ENCODE results near the gene AFF2.

AFF2 gene

DNA sequence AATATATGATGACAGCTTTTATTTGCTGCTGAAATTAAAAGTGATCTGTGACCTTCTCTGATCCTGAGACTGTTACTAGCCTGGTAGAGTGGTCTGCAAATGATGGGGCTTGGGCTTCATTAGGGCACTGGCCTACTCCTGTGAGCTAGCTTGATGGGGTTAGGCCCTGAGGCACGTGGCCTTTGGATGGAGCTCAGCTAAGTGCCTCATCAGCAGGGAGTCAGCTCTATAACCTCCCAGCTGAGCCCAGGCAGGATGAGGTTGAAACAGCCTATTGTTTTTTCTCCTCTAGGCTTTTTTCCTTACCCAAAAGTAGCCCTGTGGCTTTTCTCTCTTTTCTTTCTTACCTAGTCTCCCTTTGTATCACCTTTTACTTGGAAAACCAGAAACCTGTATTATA is 92.2 kb downstream of the AFF2 start:
- no peak for DNase-seq

DNA sequence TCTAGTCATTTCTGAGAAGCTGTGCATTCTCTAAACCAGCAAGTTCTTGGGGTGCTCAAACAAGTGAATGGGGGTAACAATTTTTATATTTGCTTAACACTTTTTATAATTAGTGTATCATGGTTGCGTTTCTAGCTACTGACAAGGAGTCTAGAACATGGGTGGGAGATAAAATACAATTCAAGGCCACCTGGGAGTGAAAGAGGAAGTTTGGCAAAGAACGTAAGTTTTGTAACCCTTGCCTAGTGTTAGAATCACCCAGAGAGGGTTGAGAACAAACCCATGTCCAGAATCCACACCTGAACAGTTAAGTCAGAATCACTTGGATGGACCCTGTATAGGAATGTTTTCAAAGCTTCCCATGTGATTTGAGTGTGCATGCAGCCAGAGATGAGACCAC is 92.7 kb downstream of the AFF2 start:
- DNase-seq = no peak

DNA sequence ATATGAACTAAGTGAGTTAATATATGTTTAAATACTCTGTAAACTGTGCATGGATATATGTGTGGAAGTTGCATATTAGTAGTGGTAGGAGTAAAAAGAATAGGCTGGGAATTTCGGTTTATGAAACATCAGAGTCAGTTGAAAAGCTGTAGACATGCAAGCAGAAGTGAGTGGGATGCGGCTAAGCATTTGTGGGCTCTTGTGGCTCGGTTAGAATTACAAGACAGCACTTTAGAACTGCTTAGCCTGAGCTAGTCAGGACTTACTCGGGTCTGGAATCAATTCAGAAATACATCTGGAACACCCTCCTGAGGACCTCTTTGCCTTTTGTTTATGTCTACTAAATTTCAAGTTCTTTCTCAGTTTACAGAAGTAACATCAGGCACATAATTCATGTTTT is 93.6 kb downstream of the AFF2 start:
- DNase-seq = no peak

DNA sequence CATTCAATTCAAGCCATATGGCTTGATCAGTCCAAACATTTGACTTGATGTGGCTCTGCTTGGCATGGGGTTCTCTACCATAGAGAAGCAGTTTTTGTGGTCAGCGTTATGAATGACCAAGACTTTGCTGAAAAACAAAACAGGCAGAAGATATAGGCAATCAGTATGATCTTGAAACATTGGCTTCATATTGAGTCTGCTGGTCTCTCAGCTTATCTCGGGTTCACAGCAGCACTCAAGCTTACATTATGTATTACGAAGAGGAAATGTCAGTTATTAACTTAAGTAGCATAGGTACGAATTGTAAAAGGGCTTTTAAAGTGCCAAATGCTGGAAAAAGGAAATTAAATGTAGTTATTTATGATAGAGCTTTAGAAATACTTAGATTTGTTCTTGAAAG is 99.0 kb downstream of the AFF2 start:
- no peak for DNase-seq

GRCh38 chrX:148600131-148600530 is 99.7 kb downstream of the AFF2 start:
- no peak for DNase-seq

- DNase-seq = no peak
Observed at GRCh38 chrX:148600581-148600980, 100.2 kb downstream of the AFF2 start.

DNA sequence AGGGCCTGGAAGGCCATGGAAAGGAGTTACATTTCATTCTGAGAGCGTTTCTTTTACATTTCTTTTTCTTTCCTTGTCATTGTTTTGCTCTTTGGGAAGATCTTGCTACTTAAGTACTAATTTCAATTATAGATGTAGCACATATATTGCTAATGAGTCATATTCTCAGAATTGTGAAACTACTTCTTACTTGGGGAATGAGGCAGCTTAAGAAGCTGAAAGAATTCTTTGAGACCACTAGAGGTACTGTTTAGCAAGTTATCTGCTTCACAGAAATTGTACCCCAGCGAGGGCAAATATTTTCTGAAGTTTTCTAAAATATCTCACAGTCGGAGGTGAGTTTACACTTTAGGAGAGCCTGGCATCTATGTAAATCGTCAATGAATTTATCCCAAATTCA is 100.6 kb downstream of the AFF2 start:
- no peak for DNase-seq

- DNase-seq = no peak
Observed at GRCh38 chrX:148609515-148610327, 109.3 kb downstream of the AFF2 start.

DNA sequence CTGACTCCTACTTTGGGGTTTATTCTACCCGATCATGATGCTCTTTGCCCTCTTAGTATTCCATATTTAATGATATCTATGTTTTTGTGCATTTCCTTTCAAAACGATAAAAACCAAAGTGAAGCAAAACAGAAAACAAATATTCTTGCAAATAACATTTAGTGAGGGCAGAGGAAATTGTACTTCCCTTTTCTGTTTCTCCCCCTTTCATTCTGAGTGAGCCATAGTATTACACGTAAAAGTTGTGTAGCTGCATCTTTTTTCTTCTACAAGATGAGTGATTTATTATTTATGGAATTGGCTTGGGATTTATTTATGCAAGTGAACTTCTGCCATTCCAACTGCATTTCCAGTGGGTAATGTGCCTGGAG is 109.9 kb downstream of the AFF2 start:
- no peak for DNase-seq

GRCh38 chrX:148611993-148612392 is 111.6 kb downstream of the AFF2 start:
- no peak for DNase-seq

- DNase-seq = no peak
Observed at GRCh38 chrX:148612431-148612830, 112.0 kb downstream of the AFF2 start.

DNA sequence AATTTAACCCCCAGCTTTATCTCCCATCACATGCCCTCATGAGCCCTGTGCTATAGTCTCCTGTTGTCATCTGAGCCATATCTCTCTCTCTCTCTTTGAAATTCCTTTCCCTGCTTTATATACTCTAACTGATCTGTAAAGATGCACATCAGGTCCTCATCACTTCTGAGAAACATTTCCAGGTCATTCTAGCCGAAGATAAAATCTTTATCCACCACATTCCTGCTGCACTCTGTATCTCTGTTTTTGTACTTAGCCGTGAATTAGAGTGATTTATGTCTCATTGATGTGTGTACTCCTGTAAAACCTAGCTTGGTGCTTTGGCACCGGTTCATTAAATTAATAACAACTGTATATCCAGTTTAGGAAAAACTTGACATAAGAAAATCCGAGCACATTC is 113.2 kb downstream of the AFF2 start:
- DNase-seq = no peak

- DNase-seq = no peak
Observed at GRCh38 chrX:148615491-148615890, 115.1 kb downstream of the AFF2 start.

DNA sequence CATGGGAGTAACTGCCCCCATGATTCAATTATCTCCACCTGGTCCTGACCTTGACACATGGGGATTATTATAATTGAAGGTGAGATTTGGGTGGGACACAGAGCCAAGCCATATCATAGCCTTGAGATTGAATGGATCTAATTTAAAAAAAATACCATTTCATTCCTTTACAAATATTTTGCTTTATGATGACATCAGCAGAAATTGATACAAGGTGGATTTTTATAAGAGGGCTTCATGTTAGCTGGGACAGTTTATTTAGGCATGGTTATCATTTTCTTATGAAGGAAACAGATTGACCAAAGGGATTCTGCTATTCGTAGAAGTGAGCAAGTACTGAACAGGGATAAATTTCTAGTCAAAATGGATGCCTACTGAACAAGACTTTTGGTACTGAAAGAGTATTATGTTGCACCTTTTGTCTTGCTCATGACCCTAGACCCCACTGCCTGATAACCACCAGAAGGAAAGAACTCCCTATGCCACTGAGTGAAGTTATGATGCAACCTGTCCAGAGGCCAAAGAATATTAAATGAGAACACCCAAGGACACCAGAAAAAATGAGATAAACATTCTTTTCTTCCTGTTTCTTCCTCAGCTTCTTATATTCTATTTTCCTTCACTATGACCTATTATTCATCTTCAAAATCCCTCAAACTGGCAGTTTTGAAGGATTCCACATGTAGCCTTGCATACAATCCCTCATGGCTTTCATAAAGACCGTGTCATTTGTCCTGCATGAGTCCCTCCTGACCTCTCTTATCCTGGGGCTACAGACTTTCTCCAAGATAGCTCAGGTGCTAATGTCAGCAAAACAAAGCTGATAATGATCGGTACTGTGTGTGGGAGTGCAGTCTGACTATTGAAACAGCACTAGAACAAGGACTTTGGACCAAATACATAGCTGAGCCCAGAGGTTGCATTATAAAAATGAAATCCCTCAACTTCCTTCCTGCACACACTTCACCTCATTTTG is 118.3 kb downstream of the AFF2 start:
- DNase-seq = no peak

DNA sequence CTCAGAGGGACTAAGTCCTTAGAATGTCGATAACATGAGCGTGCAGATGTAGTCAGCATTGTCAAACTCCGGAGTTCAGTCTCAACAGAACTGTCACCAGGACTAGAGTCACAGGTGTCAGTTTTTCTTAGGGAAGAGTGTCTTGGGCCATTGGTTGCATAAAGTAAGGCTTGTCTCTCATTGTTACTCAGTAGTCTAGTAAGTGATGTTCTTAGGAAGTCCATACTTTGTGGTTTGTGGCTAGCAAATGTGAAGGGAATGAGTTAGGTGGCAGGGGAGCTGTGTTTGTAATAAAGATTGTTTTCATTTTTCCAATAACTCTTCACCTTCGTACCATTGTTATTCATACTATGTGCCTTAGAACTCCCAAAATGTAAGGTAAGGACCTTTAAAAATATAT is 119.6 kb downstream of the AFF2 start:
- no peak for DNase-seq

DNA sequence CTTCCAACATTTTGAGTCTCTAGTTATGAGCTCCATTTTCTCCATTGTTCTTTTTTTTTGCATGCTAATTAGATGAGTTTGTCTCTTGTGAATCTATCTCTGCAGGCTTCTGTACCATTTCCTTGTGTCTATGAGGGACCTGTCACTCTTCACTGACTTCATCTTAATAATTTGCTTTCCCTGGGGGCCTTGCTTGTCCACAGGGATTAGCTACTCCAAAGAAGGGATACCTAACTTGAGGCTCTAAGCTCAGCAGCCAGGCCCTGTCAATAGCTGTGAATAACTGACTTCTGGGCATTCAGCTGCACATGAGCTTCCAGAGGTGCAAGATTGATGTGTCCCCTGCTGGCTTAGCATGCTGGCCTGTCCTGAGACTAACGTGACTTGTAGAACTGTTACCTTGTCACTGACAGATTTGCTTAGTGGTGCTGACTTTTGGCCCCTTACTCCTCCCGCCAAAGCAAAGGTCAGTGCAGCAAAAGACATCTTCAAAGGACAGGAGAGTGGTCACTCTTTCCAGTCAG is 124.6 kb downstream of the AFF2 start:
- no peak for DNase-seq

DNA sequence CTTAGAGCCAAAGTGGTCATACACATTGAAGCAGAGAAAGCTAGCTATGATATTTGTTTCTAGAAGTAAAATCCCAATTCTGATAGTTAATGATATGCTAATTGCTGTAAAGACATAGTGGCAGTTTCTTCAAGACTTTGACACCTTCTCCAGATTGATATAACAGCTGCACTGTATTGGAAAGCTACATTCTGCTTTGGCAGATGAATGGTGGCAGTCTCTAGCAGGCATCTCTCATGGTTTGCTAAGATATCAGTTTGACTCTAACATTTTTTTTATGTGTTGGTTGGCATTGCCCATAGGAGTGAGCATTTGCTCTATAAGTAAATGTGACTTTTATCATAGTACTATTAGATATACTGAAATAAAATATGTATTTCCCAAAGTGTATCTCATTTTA is 128.2 kb downstream of the AFF2 start:
- no peak for DNase-seq

GRCh38 chrX:148629434-148629833 is 129.0 kb downstream of the AFF2 start:
- no peak for DNase-seq

DNA sequence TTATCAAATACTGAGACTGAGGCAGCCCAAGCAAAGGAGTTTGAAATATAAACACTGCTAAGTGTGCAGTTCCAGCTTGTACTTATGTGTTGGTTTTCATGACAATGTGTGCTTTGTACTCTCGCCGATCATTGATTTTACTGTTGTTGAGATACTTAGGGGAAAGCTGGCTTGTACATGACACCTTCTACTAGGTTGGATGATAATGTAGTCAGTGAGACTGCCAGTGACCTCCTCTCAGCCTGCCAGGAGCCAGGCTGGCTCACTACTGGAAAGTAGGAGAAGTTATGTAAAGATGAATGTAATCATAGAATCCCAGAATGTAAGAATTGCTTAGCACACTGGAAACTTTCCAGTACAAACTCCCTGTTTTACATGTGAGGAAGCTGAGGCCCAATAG is 132.0 kb downstream of the AFF2 start:
- no peak for DNase-seq

- DNase-seq = no peak
Observed at GRCh38 chrX:148633218-148633908, 132.9 kb downstream of the AFF2 start.

- no peak for DNase-seq
Observed at GRCh38 chrX:148634591-148634990, 134.2 kb downstream of the AFF2 start.

GRCh38 chrX:148643460-148643859 is 143.0 kb downstream of the AFF2 start:
- no peak for DNase-seq

- DNase-seq = no peak
Observed at GRCh38 chrX:148647651-148648050, 147.2 kb downstream of the AFF2 start.

All from DMS79 treated with DMSO at 0.1 percent for 48 hours (cell line).